GM18861 (cell line): Measurements from ENCODE around the gene ARSI.

ENCODE experiments used
- ATAC-seq: cut with Tn5 transposase; IDR thresholded peaks from one replicate; pipeline ENCODE4 v1.9.1; 2021; ENCODE audit not compliant: unreplicated experiment

ARSI gene

DNA sequence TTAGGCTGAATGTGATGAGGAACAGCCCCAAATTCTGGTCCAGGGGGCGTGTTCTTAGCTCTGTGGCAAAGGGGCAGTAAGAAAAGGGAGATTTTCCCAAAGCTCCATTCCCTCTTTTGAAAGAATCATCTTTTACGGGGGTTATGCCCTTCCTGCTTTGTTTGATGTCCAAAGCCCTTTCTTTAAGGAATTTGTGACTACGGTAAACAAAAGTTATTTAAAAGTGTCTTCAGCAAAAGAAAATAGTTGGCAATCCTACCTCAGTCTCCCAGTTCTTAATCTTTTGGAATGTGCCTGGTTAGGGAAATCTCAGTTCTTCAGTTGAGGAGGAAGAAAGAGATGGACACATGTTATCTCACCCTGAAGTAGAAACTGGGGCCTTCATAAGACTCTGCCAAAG is 24.4 kb upstream of the ARSI start:
- no peak for ATAC-seq

DNA sequence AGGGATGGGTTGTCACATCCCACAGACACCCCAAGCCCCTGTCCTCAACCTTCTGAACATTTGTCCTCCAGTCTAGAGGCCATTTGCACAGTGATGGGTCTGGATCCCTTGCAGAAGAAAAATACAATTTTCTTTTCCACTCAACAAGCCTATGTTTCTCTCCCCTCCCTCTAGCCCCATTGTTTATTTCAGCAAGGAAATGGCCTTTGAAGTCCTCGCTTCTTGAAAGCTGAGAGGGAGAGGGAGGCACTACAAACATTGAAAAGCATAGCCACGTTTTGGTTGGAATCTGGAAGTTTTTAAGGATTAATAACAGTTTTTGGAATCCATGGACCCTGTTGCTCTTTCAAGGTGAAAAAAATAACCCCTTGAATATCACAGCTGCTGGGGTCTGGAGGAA is 24.0 kb upstream of the ARSI start:
- ATAC-seq: no peak

DNA sequence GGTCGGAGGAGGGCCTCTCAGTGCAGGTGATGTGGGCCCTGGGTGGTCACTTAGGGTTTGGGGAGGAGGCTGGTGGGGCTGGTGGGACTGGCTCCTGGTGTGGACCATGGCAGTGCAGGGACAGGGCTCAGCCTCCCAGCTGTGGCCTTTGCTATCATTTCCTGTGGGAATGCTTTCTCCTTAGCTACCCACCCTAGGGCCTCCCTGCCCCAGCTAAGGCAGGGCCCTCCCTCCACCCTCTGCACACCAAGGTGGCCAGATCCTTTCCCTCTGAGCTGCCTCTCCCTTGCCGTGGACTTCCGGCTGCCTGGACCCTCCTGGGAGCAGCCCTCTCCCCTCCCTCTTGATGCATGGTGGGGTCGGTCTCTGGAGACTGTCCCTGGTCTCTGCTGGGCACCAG is 22.7 kb upstream of the ARSI start:
- no peak for ATAC-seq

DNA sequence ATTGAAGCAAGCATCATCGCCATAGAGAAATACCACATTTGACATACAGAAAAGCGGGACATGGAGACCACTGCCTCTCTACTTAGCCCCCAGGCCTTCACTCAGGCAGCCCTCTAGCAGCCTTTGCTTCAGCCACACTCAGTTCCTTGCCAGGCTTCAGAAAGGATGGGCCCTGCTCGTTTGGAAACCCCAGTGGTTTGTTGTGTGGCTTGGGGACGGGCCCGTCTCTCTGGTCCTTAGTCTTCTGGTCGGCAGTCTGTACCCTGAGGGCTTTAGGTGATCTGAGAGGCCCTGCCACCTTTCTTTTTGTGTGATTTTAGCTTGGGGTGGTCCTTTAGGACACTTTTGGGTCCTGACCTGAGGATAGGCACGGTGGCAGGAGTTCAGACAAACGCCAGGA is 21.1 kb upstream of the ARSI start:
- ATAC-seq: no peak

DNA sequence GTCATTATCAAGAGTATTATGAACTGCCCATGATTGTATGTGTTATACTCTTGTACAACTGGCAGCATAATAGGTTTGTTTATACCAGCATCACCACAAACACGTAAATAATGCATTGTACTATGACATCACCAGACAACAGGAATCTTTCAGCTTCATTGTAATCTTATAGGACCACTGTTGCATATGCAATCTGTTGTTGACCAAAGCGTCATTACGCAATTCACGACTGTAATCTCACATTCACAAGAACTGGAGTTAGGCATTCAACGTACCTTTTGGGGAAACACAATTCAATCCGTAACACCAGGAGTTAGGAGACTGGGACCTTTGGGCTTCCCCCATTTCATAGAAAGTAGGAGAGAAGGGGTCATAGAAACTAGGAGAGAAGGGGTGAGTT is 20.4 kb upstream of the ARSI start:
- ATAC-seq: no peak

DNA sequence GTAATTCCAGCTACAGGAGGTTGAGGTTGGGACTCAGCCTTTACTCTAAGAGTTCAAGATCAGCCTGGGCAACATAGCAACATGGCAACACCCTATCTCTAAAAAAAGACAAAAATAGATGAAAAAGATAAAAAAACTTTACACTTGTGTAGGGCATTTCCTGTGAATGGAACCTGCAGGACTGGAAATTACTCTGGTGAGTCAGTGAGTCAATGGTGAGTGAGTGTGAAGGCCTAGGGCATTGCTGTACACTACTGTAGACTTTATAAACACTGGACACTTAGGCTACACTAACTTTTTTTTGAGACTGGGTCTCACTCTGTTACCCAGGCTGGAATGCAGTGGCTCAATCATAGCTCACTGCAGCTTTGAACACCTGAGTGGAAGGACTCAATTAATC is 19.5 kb upstream of the ARSI start:
- ATAC-seq: no peak

- no peak for ATAC-seq
Observed at GRCh38 chr5:150321784-150322183, 19.1 kb upstream of the ARSI start.

DNA sequence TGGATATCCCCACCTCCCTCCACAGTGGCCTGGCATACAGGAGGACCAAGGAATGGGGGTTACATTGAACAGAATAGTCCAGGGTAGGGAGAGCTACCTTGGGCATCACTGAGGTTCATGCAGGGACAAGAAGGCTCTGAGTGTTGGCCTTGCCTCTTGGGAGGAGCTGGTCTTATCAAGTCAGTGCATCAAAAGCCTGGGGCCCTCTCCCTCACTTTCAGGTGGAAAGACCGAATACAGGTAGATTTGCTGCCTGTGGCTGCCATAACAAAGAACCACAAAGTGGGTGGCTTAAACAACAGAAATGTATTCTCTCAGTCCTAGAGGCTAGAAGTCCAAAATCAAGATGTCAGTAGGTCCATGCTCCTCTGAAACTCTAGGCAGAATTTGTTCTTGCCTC is 18.5 kb upstream of the ARSI start:
- no peak for ATAC-seq

DNA sequence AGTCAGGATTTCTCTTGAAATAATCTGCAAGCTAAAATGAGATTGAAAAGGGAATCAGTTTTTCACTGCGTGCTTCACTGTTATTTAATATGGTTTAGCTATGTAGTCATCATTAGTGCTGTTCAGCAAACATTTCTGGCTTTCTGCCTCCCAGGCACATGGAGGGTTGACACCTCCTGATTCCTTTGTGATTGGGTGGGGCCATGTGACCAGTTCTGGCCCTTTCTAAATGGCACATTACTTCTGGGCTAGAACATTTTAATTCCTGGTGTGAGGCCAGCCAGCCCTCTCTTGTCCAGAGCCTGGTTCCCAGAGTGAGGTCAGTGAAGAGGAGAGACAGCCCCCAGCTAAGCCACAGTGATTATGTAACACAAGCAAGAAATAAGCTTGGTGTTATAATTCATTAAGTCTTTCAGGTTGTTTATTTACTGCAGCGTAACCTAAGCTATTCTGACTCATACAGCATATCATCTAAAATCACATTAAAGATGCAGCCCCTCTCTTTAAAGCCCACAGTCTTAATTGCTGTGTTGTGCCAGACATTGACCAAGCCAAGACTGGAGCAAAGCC is 17.4 kb upstream of the ARSI start:
- no peak for ATAC-seq

DNA sequence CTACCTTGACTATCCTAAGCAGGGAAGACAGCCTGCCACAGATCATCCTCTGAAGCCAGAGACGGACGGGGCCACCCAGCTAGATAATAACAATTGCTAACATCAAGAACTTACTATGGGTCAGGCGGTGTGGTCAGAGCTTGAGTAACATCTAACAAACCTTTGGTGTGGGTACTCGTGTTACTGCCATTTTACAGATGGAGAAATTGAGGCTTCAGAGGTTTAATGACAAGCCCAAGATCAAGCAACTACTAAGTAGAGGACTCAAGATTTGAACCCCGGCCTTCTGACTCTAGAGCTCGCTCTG is 16.7 kb upstream of the ARSI start:
- ATAC-seq: no peak

DNA sequence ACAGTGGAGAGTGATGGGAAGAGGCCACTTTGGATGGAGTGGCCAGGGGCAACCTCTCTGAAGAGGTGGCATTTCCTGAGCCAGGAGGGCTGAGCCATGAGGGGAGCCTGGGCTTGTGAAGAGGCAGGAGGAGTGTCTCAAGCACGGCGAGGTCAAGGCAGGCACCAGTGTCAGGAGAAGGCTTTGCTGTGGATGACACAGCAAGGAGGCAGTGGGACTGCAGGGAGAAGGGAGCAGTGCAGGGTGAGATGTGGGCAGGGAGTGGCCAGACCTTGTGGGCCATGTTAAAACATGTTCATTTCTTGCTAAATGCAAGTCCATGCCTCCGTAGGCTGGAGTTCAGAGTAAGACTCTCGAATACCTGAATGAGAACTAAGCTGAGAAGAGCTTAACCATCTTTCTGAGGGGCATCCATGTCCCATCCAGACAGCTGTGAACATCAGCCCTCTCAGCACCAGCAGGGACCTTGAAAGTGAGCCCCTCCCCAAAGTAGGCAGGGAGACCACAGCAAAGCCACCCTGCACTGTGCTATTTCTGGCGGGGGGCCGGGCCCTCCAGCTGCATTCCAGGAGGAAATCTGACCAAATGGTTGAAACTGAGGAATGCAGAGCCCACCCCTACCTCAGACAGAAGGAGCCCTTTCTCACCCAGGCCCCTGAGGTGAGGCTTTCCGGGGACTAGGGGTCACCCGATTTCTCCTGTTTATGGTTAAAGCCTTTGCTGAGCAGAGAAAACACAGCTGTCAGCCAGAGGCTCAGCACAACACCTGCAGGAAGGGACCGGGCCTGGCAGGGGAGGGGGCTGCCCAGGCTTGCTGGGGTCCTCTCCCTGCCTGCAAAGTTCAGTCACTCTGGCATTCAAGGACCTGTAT is 16.1 kb upstream of the ARSI start:
- no peak for ATAC-seq

- no peak for ATAC-seq
Observed at GRCh38 chr5:150317048-150318003, 14.6 kb upstream of the ARSI start.

DNA sequence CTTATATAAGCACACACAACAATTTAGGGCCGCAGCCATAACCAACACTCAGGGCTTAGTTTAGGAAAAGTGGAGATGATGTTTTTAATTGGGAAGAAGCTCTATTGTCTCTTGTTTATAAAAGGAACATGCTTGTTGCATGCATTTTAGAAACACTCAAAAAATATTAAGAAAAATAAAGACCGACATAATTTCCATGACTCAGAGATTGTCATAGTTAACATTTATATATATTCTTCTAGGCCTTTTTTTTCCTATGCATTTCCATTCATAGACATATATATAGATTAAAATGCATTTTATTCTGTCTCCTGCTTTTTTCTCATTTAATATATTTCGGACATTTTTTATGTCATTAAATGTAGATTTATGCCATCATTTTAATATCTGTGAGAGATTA is 13.6 kb upstream of the ARSI start:
- ATAC-seq: no peak

DNA sequence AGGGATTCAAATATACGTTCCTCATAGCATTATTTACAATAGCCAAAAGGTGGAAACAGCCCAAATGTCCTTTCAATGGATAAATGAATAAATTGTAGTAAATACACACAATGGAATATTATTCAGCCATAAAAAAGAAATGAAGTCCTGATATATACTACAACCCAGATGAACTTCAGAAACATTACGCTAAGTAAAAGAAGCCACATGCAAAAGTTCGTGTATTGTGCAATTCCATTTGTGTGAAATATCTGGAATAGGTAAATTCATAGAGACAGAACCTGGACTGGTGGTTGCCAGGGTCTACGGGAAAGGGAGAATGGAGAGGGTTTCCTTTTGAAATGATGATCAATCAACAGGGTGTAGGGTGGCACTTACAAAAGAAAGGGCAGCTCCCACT is 12.5 kb upstream of the ARSI start:
- no peak for ATAC-seq

- no peak for ATAC-seq
Observed at GRCh38 chr5:150313921-150314716, 11.4 kb upstream of the ARSI start.

GRCh38 chr5:150313501-150313900 is 10.8 kb upstream of the ARSI start:
- no peak for ATAC-seq

GRCh38 chr5:150312518-150312917 is 9.8 kb upstream of the ARSI start:
- no peak for ATAC-seq

GRCh38 chr5:150311015-150311692 is 8.4 kb upstream of the ARSI start:
- no peak for ATAC-seq

DNA sequence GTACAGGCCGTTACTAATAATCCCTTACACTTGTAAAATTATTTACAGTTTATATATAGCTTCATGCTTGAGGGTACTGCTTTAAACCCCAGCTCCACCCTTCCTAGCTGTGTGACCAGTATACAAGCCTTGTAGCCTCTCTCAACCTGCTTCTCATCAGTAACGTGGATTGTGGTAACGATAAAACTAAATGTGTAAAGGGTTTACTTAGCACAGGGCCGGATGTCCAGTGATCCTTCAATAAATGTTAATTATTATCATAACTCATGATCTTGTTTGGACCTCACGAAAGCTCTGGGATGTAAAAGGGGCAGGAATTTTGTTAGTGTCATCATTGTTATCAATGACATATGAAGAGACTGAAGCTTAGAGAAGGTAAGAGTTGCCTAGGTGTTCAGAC is 7.5 kb upstream of the ARSI start:
- ATAC-seq: no peak

- no peak for ATAC-seq
Observed at GRCh38 chr5:150309886-150310239, 7.2 kb upstream of the ARSI start.
